ENCODE measurements around the gene POLR3GL.

- TF ChIP-seq RAD21 (conservative IDR thresholded peaks at IDR 0.05) (no peak), SMC3 (conservative IDR thresholded peaks at IDR 0.05; ENCODE audit: poor library complexity) (no peak), POLR2AphosphoS5 (IDR thresholded peaks at IDR 0.05) (no peak)
Measured at GRCh38 chr1:145955436-145955835, 9.1 kb upstream of the POLR3GL start.
